Measurements from ENCODE around the gene ATG4B. TPM values are rescaled to one million over a fixed set of nuclear protein-coding genes. Genes with fewer than 3 reads are reported as not detected.

ATG4B gene
- total RNA-seq, 1 experiment from 2014 or later: 70.9 TPM

- H3K9me3 Mint-ChIP-seq (ENCODE audit: unreplicated experiment): no peaks in the 10 kb centered on the region
- no peak for TF ChIP-seq CTCF (IDR thresholded peaks at IDR 0.05; ENCODE audit: unreplicated experiment)
- no peak overlapping the region for H3K27ac Mint-ChIP-seq (ENCODE audit: low read depth, unreplicated experiment)
- peaks cover 5% of the 10 kb centered on the region for H3K4me1 Mint-ChIP-seq (ENCODE audit: insufficient read depth, unreplicated experiment)
- H3K4me3 Mint-ChIP-seq (ENCODE audit: unreplicated experiment): no peak overlapping the region
- peaks cover 45% of the 10 kb centered on the region for H3K36me3 Mint-ChIP-seq (ENCODE audit: insufficient read depth, unreplicated experiment)
- BruUV-seq (replicated peaks): no TSS peak
- intact Hi-C loops (cut with micrococcal nuclease): no loop called here
- ChIA-PET POLR2A (interaction anchor here (0.6 kb wide), 1 partner anchor 174 kb away, joined by 3 read pairs; no protein-coding TSS in a partner anchor), CTCF (interaction anchor here (0.6 to 1.1 kb wide), 5 partner anchors 10 to 1444 kb away, joined by 3 to 5 read pairs (median 3); no protein-coding TSS in a partner anchor)
- no peaks in the 10 kb centered on the region for H3K27me3 Mint-ChIP-seq (ENCODE audit: insufficient read depth, unreplicated experiment)
- DNase-seq (ENCODE audit: unreplicated experiment): no peak
Measured at GRCh38 chr2:241613017-241613780, 24.3 kb upstream of the ATG4B start.

- no peak for TF ChIP-seq CTCF (IDR thresholded peaks at IDR 0.05; ENCODE audit: unreplicated experiment)
- DNase-seq (ENCODE audit: unreplicated experiment): no peak
- peaks cover 5% of the 10 kb centered on the region for H3K4me1 Mint-ChIP-seq (ENCODE audit: insufficient read depth, unreplicated experiment)
- no TSS peak for BruUV-seq (replicated peaks)
- H3K4me3 Mint-ChIP-seq (ENCODE audit: unreplicated experiment): no peak overlapping the region
- ChIA-PET CTCF (no interaction called here), POLR2A (no interaction called here)
- H3K36me3 Mint-ChIP-seq (ENCODE audit: insufficient read depth, unreplicated experiment): peaks cover 48% of the 10 kb centered on the region
- H3K27me3 Mint-ChIP-seq (ENCODE audit: insufficient read depth, unreplicated experiment): no peaks in the 10 kb centered on the region
- intact Hi-C loops (cut with micrococcal nuclease): no loop called here
- H3K9me3 Mint-ChIP-seq (ENCODE audit: unreplicated experiment): no peaks in the 10 kb centered on the region
- H3K27ac Mint-ChIP-seq (ENCODE audit: low read depth, unreplicated experiment): no peak overlapping the region
Measured at GRCh38 chr2:241615041-241615440, 22.5 kb upstream of the ATG4B start.

- Mint-ChIP-seq H3K36me3 (ENCODE audit: insufficient read depth, unreplicated experiment) (peaks cover 53% of the 10 kb centered on the region), H3K4me1 (ENCODE audit: insufficient read depth, unreplicated experiment) (peaks cover 8% of the 10 kb centered on the region), H3K27ac (ENCODE audit: low read depth, unreplicated experiment) (no peak overlapping the region), H3K27me3 (ENCODE audit: insufficient read depth, unreplicated experiment) (no peaks in the 10 kb centered on the region), H3K4me3 (ENCODE audit: unreplicated experiment) (no peak overlapping the region), H3K9me3 (ENCODE audit: unreplicated experiment) (no peaks in the 10 kb centered on the region)
- intact Hi-C loops (cut with micrococcal nuclease): no loop called here
- ChIA-PET CTCF (no interaction called here), POLR2A (interaction anchor here (0.7 kb wide), 1 partner anchor 119 kb away, joined by 3 read pairs; the partner anchor contains the start of gene D2HGDH)
- no peak for TF ChIP-seq CTCF (IDR thresholded peaks at IDR 0.05; ENCODE audit: unreplicated experiment)
- BruUV-seq (replicated peaks): no TSS peak
- no peak for DNase-seq (ENCODE audit: unreplicated experiment)
Measured at GRCh38 chr2:241615522-241616052, 21.9 kb upstream of the ATG4B start.

All from MCF 10A (cell line).